ENCODE measurements around the gene FARS2. TPM values are rescaled to one million over a fixed set of nuclear protein-coding genes. Genes with fewer than 3 reads are reported as not detected.

Gene FARS2
- total RNA-seq, 1 experiment from 2014 or later = 13.8 TPM

- Histone ChIP-seq H3K9ac (ENCODE audit: low read length) (no peak overlapping the region), H3K27ac (ENCODE audit: low read depth, low read length) (no peak overlapping the region), H3K36me3 (ENCODE audit: control insufficient read depth in 1 of 2, insufficient read depth in 2 of 2, low read length in 2 of 2) (no peaks in the 10 kb centered on the region), H3K27me3 (ENCODE audit: insufficient read depth, low read length) (no peaks in the 10 kb centered on the region), H4K20me1 (ENCODE audit: insufficient read depth) (no peaks in the 10 kb centered on the region), H2AFZ (ENCODE audit: low read depth, low read length, poor library complexity, severe bottlenecking) (no peak overlapping the region), H3K9me2 (ENCODE audit: insufficient read depth) (no peaks in the 10 kb centered on the region), H3K4me2 (ENCODE audit: low read length) (no peak overlapping the region), H3K4me3 (replicated peaks in 1 of 2; ENCODE audit: low read depth in 1 of 2, low read length in 2 of 2) (no peak overlapping the region), H3K79me2 (ENCODE audit: insufficient read depth, low read length) (no peaks in the 10 kb centered on the region), H3K9me3 (ENCODE audit: control insufficient read depth in 1 of 2, insufficient read depth in 1 of 2, low read depth in 1 of 2, low read length in 2 of 2) (no peaks in the 10 kb centered on the region), H3K4me1 (ENCODE audit: control insufficient read depth in 1 of 2, insufficient read depth in 2 of 2, low read length in 2 of 2) (no peaks in the 10 kb centered on the region)
- TF ChIP-seq RAD21 (IDR thresholded peaks at IDR 0.05; ENCODE audit: low read depth) (no peak), ELF1 (IDR thresholded peaks at IDR 0.05; ENCODE audit: borderline replicate concordance, low read depth) (no peak), ZFX (IDR thresholded peaks at IDR 0.05) (no peak), CBX3 (IDR thresholded peaks at IDR 0.05; ENCODE audit: low read depth) (no peak), EGR1 (IDR thresholded peaks at IDR 0.05; ENCODE audit: low read depth) (no peak), EZH2phosphoT487 (IDR thresholded peaks at IDR 0.05; ENCODE audit: borderline replicate concordance) (no peak), ZNF274 (IDR thresholded peaks at IDR 0.05; ENCODE audit: low read depth, low read length) (no peak), POLR2AphosphoS5 (IDR thresholded peaks at IDR 0.05; ENCODE audit: low read depth, low read length) (no peak), JUND (IDR thresholded peaks at IDR 0.05) (no peak)
- POLR2A ChIA-PET = no interaction called here
- CTCF ChIA-PET = no interaction called here
- DNase-seq (ENCODE audit: low read depth, low spot score) (no peak), ATAC-seq (no peak)
- no TSS peak for BruUV-seq (replicated peaks)
- intact Hi-C loops (cut with micrococcal nuclease) = no loop called here
- RAD21 ChIA-PET (ENCODE audit: low non-redundant PET in 1 of 2, low total read pairs in 2 of 2, uncharacterized antibody in 2 of 2, unreplicated experiment in 2 of 2) = no interaction called here
Measured at GRCh38 chr6:5582762-5583161, 321.4 kb downstream of the FARS2 start.

GRCh38 chr6:5583528-5583927 lies 322.2 kb downstream of the FARS2 start:
- ATAC-seq (no peak), DNase-seq (ENCODE audit: low read depth, low spot score) (no peak)
- Histone ChIP-seq H4K20me1 (ENCODE audit: insufficient read depth) (no peaks in the 10 kb centered on the region), H3K36me3 (ENCODE audit: control insufficient read depth in 1 of 2, insufficient read depth in 2 of 2, low read length in 2 of 2) (no peaks in the 10 kb centered on the region), H3K79me2 (ENCODE audit: insufficient read depth, low read length) (no peaks in the 10 kb centered on the region), H3K9me3 (ENCODE audit: control insufficient read depth in 1 of 2, insufficient read depth in 1 of 2, low read depth in 1 of 2, low read length in 2 of 2) (no peaks in the 10 kb centered on the region), H2AFZ (ENCODE audit: low read depth, low read length, poor library complexity, severe bottlenecking) (no peak overlapping the region), H3K27me3 (ENCODE audit: insufficient read depth, low read length) (no peaks in the 10 kb centered on the region), H3K4me2 (ENCODE audit: low read length) (no peak overlapping the region), H3K4me1 (ENCODE audit: control insufficient read depth in 1 of 2, insufficient read depth in 2 of 2, low read length in 2 of 2) (no peaks in the 10 kb centered on the region), H3K9ac (ENCODE audit: low read length) (no peak overlapping the region), H3K9me2 (ENCODE audit: insufficient read depth) (no peaks in the 10 kb centered on the region), H3K27ac (ENCODE audit: low read depth, low read length) (no peak overlapping the region), H3K4me3 (replicated peaks in 1 of 2; ENCODE audit: low read depth in 1 of 2, low read length in 2 of 2) (no peak overlapping the region)
- ChIA-PET RAD21 (ENCODE audit: low non-redundant PET in 1 of 2, low total read pairs in 2 of 2, uncharacterized antibody in 2 of 2, unreplicated experiment in 2 of 2) (no interaction called here), POLR2A (no interaction called here), CTCF (no interaction called here)
- BruUV-seq (replicated peaks) = no TSS peak
- intact Hi-C loops (cut with micrococcal nuclease) = no loop called here
- TF ChIP-seq, protein P1, sequence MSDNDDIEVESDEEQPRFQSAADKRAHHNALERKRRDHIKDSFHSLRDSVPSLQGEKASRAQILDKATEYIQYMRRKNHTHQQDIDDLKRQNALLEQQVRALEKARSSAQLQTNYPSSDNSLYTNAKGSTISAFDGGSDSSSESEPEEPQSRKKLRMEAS (IDR thresholded peaks at IDR 0.05) = no peak
- TF ChIP-seq EZH2 (IDR thresholded peaks at IDR 0.05) (no peak), ZNF274 (IDR thresholded peaks at IDR 0.05; ENCODE audit: low read depth, low read length) (no peak), POLR2AphosphoS5 (IDR thresholded peaks at IDR 0.05; ENCODE audit: low read depth, low read length) (no peak), SRF (IDR thresholded peaks at IDR 0.05; ENCODE audit: low read depth) (no peak), SIN3A (IDR thresholded peaks at IDR 0.05; ENCODE audit: low read depth) (no peak), FOSL1 (IDR thresholded peaks at IDR 0.05; ENCODE audit: low read depth) (no peak), CEBPB (IDR thresholded peaks at IDR 0.05; ENCODE audit: low read depth) (no peak), SP1 (IDR thresholded peaks at IDR 0.05; ENCODE audit: low read depth) (no peak), ZFX (IDR thresholded peaks at IDR 0.05) (no peak), ATF3 (IDR thresholded peaks at IDR 0.05) (no peak), REST (IDR thresholded peaks at IDR 0.05; ENCODE audit: low read depth) (no peak)
- TF ChIP-seq, protein P2, sequence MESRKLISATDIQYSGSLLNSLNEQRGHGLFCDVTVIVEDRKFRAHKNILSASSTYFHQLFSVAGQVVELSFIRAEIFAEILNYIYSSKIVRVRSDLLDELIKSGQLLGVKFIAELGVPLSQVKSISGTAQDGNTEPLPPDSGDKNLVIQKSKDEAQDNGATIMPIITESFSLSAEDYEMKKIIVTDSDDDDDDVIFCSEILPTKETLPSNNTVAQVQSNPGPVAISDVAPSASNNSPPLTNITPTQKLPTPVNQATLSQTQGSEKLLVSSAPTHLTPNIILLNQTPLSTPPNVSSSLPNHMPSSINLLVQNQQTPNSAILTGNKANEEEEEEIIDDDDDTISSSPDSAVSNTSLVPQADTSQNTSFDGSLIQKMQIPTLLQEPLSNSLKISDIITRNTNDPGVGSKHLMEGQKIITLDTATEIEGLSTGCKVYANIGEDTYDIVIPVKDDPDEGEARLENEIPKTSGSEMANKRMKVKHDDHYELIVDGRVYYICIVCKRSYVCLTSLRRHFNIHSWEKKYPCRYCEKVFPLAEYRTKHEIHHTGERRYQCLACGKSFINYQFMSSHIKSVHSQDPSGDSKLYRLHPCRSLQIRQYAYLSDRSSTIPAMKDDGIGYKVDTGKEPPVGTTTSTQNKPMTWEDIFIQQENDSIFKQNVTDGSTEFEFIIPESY (IDR thresholded peaks at IDR 0.05; ENCODE audit: extremely low read depth, insufficient replicate concordance, low read length) = no peak

Measured in HCT116 (cell line).